G401 (cell line): ENCODE results near the gene SLC6A11. TPM values are rescaled to one million over a fixed set of nuclear protein-coding genes. Genes with fewer than 3 reads are reported as not detected.

Source experiments
- DNase-seq: peaks from one replicate; pipeline ENCODE4 v3.0.0-alpha.2; 2015; ENCODE audit warnings: low spot score
- in situ Hi-C: cut with HindIII; loops from 2 replicates; pipeline ENCODE4 v1.10.0; 2016; ENCODE audit warnings: low sequenced_read_pairs, mixed read lengths
- total RNA-seq: library from RNA; depleted of rRNA; stranded (reverse); fragments of >200 nt; shearing (Covaris generic); gene quantifications from 2 replicates; pipeline ENCODE4 v1.2.3, GENCODE V29; 2014

SLC6A11 gene
- total RNA-seq, 1 experiment from 2014 or later, result not detected

DNA sequence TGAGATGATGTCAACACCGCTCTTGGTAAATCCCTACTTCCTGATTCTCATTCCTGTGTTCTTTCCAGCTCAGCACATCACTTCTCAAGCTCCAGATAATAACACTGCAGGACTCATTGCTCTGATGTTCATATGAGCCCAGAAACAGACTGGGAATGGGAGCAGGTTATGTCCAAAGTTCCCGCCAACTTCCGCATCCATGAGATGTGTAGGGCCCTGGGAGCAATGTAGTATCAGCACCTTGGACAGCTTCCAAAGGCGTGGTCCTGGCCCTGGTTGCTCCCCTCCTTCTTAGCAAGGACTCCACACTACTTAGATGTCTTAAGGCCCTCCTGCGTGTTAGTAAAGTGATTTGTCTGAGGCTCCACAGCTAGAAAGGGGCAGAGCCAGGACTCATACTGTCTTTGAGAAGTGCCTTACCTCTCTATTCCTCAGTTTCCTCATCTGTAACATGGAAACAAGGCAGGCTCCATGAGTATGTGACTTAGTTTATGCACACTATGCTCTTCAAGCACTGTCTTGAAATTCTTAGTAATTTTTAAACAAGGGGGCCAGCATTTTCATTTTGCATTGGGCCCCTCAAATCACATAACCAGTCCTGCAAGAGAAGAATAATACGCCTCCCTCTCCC, 148.6 kb downstream of the SLC6A11 start:
- no peak for DNase-seq
- in situ Hi-C loops, result no loop called here

DNA sequence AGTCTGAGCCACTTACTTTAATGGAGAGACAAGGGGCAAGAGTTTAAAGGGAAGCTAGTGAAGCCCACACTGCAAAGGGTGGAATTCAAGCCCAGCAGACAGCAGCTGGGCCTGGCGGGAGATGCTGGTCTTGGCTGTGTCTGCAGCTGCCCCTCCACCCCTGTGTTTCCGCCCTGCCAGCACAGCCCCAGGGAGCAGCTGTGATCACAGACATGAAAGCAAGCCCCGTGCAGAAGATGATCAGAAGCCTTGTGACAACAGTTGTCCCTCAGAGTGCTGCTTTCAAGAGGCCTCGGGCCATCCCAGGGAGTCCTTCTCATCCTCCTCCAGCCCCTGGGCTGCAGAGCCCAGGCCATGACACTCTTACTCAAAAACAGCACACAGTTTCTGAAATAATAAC, 152.4 kb downstream of the SLC6A11 start:
- in situ Hi-C loops, result no loop called here
- no peak for DNase-seq

DNA sequence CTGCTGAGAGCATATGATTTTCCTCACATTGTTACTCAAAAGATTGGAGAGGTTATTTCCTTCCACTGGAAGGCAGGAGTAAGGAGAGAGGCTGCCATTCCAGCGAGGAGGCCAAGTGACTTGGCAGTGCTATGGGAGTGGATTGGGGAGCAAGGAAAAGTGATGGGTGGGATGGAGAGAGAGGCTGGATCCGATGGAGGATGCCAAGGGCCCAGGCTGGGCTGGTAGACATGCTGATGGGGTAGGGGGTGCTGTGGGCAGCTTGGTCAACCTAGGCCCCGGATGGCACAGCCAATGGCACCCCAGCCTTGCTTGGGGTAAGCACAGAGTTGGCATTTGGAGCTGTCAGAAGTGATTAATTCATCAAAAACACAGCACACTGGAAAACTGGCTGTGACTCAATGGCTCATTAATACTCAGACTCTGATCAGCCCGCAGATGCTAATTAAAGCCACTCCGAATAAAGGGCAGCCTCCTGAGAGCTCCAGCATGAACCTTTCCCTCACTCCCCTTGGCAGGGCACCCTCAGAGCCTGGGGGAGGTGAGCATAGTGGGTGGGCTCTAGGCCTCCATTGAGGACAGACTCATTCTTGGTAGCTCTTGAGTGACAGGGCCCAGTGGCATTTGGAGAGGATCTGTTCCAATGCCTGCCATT, 154.4 kb downstream of the SLC6A11 start:
- in situ Hi-C loops, result no loop called here
- DNase-seq, result no peak

DNA sequence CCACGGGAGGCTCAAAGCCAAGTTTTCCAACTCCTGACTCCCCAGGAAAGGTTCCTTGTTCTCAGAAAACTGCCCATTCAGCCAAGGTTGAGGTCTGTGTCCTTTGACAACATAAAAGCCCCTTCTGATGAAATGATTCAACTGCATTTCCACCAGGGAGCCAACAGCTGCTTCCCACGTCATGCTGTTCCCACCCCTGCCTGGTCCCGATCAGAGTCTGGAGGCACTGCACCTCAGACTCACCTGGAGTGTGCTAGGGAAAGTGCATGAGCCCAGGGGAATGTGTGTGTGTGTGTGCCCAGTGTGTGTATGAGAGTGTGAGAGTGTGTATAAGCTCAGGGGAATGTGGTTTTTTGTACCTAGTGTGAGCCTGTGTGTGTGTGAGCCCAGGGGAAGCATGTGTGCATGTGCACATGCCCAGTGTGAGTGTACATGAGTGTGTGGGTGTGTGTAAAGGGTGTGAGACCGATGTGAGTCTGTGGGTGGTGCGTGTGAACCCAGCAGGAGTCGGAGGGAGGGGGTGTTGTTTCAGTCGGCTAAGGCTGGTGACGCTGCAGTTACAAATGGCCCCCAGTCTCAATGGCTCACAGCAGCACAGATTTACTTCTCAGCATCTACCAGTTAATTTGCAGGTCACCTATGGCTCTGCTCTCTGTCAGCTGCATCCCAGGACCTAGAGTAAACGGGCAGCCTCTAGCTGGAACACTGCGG, 156.2 kb downstream of the SLC6A11 start:
- in situ Hi-C loops, result no loop called here
- no peak for DNase-seq

DNA sequence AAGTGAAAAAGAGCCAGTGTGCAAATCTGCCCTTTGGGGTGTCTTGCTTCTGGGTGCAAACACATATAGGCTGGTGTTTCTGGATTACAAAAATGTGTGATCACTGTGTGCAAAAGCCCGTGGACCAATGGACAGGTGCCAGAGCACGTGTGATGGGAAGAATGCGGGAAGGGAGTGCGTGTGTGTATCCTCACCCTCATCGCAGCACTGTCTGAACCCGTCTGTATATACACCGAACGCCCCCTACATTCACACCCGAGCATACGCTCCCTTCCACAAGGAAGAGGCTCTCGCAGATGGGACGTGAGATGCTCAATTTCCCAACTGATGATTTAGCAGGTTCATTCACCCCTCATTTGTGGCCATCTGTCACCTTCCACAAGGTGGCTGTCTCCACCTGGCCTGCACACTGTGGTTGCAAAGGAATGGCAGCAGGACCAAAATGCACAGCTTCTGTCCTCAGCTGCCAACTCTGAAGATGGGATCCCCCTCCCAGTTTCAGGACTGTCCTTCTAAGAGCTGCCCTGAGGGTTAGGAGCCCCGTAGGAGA, 157.1 kb downstream of the SLC6A11 start:
- in situ Hi-C loops, result no loop called here
- DNase-seq, result peak; percentile 89

DNA sequence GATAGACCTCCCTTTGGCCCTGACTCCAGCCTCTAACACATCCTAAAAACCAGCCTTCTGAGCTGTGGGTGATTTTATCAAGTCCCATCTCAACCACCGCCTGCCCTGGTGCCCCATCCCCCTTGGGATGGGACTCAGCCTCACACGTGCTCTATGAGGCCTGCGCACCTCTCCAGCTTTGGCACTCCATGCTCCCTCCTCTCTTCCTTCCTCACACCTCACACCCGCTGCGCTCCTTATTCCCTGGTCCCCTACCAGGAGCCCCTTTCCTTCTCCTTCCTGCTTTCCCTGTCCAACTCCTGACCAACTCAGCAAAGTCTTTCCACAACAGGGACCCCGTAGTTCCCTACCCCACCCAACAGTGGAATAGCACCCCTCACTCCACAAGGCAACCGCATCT, 158.1 kb downstream of the SLC6A11 start:
- in situ Hi-C loops, result no loop called here
- no peak for DNase-seq

DNA sequence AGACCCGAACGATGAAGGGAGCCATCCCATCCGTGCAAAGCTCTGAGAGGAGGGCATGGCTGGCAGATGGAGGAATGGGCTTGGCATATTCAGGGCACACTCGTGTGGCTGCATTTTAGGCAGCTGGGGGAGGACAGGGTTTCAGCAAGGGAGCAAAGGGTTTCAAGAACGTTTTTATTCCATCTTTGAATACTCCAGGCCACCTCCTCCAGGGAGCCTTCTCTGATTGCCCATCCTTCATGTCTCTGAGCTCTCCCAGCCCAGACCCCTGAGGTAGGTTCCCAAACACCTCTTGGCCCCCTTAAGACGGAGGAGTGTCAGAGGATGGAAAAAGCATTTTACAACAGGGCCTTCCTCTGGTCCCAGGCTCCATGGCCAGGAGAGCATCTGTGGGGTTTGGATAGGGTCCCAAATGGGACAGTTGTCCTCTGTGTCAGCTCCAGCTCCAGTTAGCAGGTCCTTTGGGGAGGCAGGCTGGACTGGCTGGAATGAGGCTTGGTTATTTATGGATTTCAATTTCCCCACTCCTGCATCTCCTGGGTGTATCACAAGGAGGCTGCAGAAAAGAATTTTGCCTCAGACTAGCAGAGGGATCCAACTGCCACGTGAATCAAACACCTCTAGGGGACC, 158.8 kb downstream of the SLC6A11 start:
- in situ Hi-C loops, result no loop called here
- DNase-seq, result no peak

DNA sequence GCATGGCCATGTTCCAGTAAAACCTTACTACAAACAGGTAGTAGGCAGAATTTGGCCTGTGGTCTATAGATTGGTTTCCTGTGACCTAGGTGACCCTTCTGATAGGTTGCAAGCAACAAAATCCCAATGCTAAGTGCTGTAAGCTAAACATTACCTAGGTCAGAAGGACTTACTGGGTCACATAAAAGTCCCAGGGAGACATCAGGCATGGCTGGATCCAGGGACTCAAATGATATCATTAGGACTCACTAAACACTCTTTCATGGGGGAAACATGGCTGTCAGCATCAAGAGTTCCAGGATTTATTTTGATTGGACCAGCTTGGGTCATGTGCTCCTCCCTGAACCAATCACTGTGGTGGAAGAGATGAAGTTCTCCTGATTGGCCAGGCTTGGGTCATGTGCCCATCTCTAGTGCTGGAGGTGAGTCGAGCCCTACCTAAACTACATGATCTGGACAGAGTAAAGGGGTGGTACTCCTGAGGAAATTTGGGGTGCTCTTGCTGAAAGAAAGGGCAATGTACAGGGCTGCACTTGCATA, 159.7 kb downstream of the SLC6A11 start:
- no peak for DNase-seq

DNA sequence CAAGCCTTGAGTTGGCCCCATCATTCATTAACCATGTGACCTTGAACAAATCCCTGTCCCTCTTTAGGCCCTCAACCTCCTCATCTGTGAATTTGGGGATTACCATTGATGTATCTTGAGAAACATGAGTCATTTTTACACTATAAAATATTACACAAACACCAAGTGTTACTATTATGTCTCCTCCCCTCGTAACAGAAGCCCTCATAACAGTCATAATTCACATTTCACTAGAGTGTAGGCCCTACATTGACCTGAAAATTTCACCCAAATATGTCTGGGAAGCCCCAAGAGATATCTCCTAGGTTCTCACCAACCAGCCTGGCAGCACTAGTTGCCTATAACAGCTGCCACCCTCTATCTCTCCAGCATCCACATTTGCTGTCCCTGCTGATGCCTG, 160.7 kb downstream of the SLC6A11 start:
- in situ Hi-C loops, result no loop called here
- no peak for DNase-seq

More for the DNA sequence above, 159.7 kb downstream of the SLC6A11 start:
- in situ Hi-C loops, result no loop called here

DNA sequence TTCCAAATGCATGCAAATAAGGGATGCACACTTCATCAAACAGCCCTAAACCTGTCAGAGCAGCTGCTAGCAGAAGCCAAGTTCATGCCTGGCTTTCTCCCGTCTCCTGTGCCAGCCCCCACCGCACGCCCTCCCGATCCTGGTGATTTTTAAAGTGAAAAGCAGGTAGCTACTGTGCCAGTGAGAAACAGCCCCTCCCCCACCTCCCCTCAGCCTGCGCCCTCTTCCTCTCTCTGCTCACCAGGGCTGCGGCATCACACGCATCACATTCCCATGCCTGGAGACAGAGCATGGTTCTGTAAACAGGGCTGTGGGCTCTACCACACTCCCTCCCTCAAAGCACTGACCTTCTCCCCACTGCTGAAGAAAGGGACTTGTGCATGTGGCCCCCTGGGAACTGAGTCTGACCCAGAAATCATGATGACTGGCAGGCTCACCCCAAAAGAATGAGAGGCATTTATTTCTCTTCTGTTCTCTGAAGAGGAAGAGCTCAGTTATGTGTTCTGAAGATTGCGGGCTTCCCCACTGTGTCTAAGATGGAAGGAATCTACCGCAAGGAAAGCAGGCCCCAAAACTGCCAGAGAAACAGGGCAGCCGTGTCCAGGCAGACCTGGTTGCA, 162.0 kb downstream of the SLC6A11 start:
- DNase-seq, result no peak
- in situ Hi-C loops, result no loop called here

DNA sequence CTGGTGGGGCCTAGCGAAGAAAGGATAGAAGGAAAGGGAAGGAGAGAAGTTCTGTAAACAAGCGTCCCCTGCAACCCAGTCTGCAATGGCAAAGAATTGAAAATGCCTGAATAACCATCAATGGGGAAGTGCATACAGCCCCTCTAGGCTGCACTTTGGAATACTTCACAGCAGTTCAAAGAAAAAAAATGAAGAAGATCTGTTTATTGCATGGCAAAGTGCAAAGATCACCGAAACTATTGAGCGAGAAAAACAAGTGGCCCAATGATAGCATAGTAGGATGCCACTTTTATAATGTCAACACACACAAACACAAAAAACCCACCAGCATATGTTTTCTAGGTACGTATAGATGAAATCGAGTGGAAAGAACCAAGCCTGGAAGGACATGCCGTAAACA, 162.9 kb downstream of the SLC6A11 start:
- in situ Hi-C loops, result no loop called here
- no peak for DNase-seq

DNA sequence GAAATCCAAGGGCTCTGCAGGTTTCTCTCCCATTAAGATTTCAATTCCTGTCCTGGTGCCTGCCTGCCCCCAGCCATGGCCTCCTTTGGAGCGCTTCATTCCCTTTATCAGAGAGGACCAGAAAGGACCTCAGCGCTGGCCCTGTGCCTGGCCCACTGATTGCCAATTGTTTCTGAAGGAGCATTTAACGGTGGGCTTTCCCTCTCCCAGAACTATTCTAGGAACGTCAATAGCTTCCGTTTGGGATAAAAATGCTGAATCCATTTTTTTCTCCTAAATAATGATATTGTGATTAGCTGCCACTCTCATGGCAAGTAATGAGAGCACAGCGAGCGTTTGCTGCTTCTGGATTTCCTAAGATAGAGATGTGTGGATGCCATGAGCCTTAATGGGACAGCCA, 164.3 kb downstream of the SLC6A11 start:
- DNase-seq, result no peak
- in situ Hi-C loops, result no loop called here

DNA sequence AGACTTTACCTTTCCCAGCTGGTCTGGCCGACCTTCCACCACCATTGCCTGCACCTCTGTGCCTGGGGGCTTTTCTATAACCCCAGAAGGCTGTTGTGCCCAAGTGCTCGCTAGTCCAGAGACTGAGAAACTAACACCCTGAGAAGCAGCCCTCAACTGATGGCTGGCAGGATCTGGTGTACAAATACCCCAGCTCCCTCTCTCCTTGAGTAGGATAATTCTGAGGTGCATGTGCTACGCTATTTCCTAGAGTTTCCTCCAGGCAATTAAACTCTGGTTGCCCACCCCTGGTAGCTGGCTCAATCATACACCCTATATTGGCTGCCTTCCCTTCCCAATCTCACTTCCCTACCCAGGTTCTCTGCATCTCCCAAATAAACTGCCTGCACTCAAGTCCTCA, 165.0 kb downstream of the SLC6A11 start:
- in situ Hi-C loops, result no loop called here
- no peak for DNase-seq

DNA sequence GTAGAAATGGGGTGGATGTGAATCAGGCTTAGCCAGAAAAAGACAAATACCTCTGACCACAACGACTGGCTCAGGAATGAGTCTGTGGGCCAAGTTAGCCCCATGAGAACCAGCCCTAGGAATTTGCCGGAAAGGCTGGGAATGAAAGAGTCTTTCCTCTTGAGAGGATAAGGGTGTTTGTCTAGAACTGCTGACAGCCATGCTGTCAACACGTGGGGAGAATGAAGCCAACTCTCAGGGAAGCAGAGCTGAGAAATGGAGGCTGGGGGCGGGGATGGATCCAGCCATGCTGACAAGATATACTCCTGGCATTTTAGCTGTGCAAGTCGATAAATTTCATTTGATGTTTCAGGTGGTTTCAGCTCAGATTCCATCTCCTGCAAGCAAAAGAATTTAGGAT, 165.9 kb downstream of the SLC6A11 start:
- in situ Hi-C loops, result no loop called here

DNA sequence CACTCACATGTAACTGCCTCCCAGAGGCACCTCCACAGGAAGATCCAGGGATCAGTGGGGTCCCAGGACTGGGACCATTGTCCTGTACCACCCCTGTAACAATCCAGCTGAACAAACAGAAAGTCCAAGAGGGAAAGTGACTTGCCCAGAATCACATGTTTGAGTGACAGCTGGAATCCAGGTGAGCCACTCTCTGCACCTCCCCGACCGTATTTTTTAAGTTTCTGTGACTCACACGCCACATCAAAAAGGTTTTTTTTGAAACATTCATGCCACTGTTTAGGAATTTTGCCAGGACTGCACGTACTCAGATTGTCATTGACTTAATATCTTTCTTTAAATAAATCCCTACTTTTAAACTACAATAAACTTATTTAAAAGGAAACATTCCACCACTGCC, 166.8 kb downstream of the SLC6A11 start:
- in situ Hi-C loops, result no loop called here
- DNase-seq, result no peak

More for the DNA sequence above, 165.9 kb downstream of the SLC6A11 start:
- DNase-seq, result no peak

DNA sequence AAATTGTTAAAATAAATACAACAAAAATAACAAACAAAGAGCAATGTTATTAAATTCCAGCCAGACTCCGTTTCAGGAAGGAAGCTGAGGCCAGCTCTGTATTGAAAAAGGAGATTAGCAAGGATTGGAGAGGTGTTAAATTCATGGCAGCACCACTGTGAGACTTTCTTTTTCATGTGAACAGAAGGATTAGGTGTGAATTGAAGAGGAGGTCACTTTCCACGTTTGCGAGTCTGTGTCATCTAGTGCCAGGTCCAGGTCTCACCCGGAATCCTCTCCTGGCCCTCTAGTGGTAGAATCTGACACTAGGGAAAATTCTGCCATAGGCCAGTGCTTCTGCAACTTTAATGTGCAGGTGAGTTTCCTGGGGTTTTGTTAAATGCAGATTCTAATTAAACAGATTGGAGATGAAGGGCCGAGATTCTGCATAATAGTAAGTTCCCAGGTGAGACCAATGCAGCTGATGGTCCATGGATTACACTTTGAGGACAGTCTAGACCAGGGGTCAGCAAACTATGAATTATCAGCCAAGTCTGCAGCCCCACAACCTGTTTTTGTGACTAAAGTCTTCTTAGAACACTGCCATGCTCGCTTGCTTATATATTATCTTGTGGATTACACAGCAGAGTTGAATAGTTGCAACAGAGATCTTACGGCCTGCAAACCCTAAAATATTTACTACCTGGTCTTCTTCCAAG, 167.3 kb downstream of the SLC6A11 start:
- in situ Hi-C loops, result no loop called here
- DNase-seq, result peak; percentile 66

DNA sequence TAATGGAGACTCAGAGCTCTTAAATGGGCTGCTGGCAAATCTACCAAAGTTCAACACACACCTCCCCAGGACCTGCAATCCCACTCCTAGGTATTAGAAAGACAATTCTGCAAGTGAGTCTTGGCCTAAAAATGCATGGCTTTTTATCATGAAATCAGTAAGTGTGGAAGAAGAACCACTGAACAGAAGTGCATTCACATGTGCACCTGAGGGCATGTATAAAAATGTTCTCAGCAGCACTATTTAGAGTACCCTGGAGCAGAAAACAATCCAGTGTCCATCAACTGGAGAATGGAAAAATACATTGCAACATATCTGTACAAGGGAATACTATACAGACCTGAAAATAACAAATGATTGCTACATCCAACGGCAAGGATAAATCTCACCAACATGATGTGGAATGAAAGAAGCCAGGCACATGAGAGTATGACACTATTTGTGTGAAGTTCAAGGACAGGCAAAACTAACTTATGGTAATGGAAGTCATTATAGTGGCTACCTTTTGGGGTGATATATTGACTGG, 168.4 kb downstream of the SLC6A11 start:
- in situ Hi-C loops, result no loop called here
- DNase-seq, result no peak

DNA sequence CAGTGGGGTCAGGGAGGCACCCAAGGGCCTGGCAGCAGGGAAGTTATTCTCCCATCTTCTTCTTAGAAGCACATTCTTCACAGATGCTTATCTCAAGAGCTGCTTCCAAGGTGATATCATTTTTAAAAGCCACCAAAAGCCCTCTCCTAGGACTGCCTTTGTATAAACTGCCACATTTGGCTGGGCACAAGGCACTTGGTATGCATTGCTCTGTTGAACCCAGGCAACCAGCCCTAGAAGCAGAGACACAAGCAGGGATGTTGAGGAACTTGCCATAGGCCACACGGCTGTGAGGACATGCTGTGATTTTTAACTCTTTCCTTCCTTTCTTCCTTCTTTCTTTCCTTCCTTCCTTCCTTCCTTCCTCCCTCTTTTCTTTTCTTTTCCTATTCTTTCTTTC, 169.2 kb downstream of the SLC6A11 start:
- no peak for DNase-seq
- in situ Hi-C loops, result no loop called here
